ENCODE results near the gene KDM4B. TPM values are rescaled to one million over a fixed set of nuclear protein-coding genes. Genes with fewer than 3 reads are reported as not detected.
A peak's percentile ranks its signal among the peaks of the same experiment; 100 is the strongest.

The KDM4B gene
- total and polyA plus RNA-seq, 10 of the 15 experiments (the other 5 are each of a cell fraction or from before 2014, with no cell fraction given), result 0.47 to 49.6 (median 16.2) TPM

DNA sequence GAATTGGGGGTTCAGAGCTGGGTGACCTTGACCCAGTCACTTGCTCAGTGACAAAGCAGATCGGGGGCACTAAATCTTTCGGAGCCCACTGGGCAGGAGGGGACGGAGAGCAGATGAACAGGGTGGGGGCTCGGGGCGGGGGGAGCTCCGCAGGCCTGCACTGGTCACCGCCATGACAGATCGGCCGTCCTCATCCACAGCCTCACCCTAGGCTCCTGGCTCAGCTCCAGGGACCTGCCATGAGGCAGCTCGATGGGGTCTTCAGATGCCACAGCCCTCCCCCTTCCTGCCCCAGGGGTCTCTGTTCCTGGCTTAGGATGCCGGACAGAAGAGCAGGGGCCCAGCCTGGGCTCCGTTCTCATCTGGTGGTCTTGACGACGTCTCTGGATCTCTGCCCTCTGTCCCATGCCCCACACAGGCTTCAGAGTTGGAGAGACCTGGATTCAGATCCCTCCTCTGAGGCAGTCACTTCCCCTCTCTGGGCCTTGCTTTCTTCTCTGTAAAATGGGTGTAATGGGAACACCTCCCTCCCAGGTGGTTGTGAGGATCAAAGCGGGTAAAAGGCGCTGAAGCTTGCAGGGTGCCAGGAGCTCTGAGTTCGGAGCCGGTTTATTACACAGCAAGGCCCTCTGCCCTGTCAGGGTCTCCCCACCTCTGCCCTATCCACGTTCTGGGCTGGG is 3.0 kb downstream of the KDM4B start:
- peaks cover 12% of the 10 kb centered on the region for H3K4me1 ChIP-seq (ENCODE audit: control insufficient read depth, insufficient read depth, low read length)
- H3K27ac ChIP-seq (ENCODE audit: control insufficient read depth, insufficient read depth), result no peak overlapping the region
- ChIA-PET SMC1A (ENCODE audit: uncharacterized antibody, unreplicated experiment) (interaction anchor here (0.9 to 1.0 kb wide), 3 partner anchors 8 to 980 kb away, joined by 3 to 4 read pairs (median 3); no protein-coding TSS in a partner anchor), CTCF (interaction anchor here (1.1 to 2.6 kb wide), 4 partner anchors 9 to 162 kb away, joined by 3 to 15 read pairs (median 8); no protein-coding TSS in a partner anchor), RAD21 (ENCODE audit: unreplicated experiment) (interaction anchor here (1.2 to 2.1 kb wide), 2 partner anchors 60 to 162 kb away, joined by 5 to 7 read pairs; no protein-coding TSS in a partner anchor), POLR2A (interaction anchor here (0.5 kb wide), 1 partner anchor 1489 kb away, joined by 5 read pairs; no protein-coding TSS in a partner anchor)
- ATAC-seq, result no peak
- peak overlapping the region; percentile 91 for H3K4me2 ChIP-seq (ENCODE audit: control insufficient read depth, insufficient read depth)
- WGBS (ENCODE audit: insufficient coverage, insufficient replicate concordance, low lambda C conversion rate, missing lambda C conversion rate), result 99% methylated on average over 18 of the region's 19 CpGs
- no peaks in the 10 kb centered on the region for H3K27me3 ChIP-seq (replicated peaks in 1 of 2; ENCODE audit: control insufficient read depth in 2 of 2, insufficient read depth in 2 of 2, low read length in 1 of 2)
- FAIRE-seq, result no peak
- in situ Hi-C loops (cut with MboI) (no loop called here), intact Hi-C loops (cut with micrococcal nuclease; ENCODE audit: unreplicated experiment) (loop anchor here (2.0 kb wide), 1 partner anchor 59 kb away; no protein-coding TSS in a partner anchor)
- peaks cover 10% of the 10 kb centered on the region for H4K20me1 ChIP-seq (ENCODE audit: control insufficient read depth, insufficient read depth)
- H2AFZ ChIP-seq (ENCODE audit: control insufficient read depth, low read depth, low read length), result no peak overlapping the region
- H3K4me3 ChIP-seq, result peak overlapping the region; percentile 95
- peaks cover 0 to 2% of the 10 kb centered on the region in 2 experiments; a peak in 1 of 4 replicates for H3K36me3 ChIP-seq (ENCODE audit: control insufficient read depth in 2 of 2, insufficient read depth in 2 of 2, low read length in 1 of 2)
- TF ChIP-seq POU2F2 (IDR thresholded peaks at IDR 0.05; ENCODE audit: borderline replicate concordance, low read depth, low read length), result no peak
- TF ChIP-seq EZH2 (IDR thresholded peaks at IDR 0.05; ENCODE audit: borderline replicate concordance, control insufficient read depth, low read depth, low read length), result no peak
- TF ChIP-seq IRF4 (IDR thresholded peaks at IDR 0.05; ENCODE audit: low read depth, low read length), result no peak
- no peak for TF ChIP-seq FOXM1 (IDR thresholded peaks at IDR 0.05; ENCODE audit: low read depth, low read length)
- TF ChIP-seq CBX5 (IDR thresholded peaks at IDR 0.05; ENCODE audit: low read depth), result no peak
- TF ChIP-seq LARP7 (IDR thresholded peaks at IDR 0.05), result no peak
- TF ChIP-seq NRF1 (conservative IDR thresholded peaks at IDR 0.05; ENCODE audit: low read depth, low read length), result no peak
- no peak for TF ChIP-seq JUNB (IDR thresholded peaks at IDR 0.05)
- TF ChIP-seq ZNF217 (IDR thresholded peaks at IDR 0.05), result no peak
- TF ChIP-seq DPF2 (IDR thresholded peaks at IDR 0.05), result no peak
- TF ChIP-seq RELA (IDR thresholded peaks at IDR 0.05; ENCODE audit: borderline replicate concordance, partially characterized antibody), result no peak
- TF ChIP-seq HDGF (IDR thresholded peaks at IDR 0.05), result no peak
- TF ChIP-seq NFIC (IDR thresholded peaks at IDR 0.05; ENCODE audit: low read depth, low read length), result no peak
- TF ChIP-seq, protein P1, sequence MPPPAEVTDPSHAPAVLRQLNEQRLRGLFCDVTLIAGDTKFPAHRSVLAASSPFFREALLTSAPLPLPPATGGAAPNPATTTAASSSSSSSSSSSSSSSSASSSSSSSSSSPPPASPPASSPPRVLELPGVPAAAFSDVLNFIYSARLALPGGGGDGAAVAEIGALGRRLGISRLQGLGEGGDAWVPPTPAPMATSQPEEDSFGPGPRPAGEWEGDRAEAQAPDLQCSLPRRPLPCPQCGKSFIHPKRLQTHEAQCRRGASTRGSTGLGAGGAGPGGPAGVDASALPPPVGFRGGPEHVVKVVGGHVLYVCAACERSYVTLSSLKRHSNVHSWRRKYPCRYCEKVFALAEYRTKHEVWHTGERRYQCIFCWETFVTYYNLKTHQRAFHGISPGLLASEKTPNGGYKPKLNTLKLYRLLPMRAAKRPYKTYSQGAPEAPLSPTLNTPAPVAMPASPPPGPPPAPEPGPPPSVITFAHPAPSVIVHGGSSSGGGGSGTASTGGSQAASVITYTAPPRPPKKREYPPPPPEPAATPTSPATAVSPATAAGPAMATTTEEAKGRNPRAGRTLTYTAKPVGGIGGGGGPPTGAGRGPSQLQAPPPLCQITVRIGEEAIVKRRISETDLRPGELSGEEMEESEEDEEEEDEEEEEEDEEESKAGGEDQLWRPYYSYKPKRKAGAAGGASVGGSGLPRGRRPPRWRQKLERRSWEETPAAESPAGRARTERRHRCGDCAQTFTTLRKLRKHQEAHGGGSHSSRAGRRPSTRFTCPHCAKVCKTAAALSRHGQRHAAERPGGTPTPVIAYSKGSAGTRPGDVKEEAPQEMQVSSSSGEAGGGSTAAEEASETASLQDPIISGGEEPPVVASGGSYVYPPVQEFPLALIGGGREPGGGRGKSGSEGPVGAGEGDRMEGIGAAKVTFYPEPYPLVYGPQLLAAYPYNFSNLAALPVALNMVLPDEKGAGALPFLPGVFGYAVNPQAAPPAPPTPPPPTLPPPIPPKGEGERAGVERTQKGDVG (CRISPR knock-in tag; IDR thresholded peaks at IDR 0.05), result no peak
- TF ChIP-seq SIX5 (IDR thresholded peaks at IDR 0.05; ENCODE audit: low read depth, low read length, severe bottlenecking), result no peak
- TF ChIP-seq, protein P2, sequence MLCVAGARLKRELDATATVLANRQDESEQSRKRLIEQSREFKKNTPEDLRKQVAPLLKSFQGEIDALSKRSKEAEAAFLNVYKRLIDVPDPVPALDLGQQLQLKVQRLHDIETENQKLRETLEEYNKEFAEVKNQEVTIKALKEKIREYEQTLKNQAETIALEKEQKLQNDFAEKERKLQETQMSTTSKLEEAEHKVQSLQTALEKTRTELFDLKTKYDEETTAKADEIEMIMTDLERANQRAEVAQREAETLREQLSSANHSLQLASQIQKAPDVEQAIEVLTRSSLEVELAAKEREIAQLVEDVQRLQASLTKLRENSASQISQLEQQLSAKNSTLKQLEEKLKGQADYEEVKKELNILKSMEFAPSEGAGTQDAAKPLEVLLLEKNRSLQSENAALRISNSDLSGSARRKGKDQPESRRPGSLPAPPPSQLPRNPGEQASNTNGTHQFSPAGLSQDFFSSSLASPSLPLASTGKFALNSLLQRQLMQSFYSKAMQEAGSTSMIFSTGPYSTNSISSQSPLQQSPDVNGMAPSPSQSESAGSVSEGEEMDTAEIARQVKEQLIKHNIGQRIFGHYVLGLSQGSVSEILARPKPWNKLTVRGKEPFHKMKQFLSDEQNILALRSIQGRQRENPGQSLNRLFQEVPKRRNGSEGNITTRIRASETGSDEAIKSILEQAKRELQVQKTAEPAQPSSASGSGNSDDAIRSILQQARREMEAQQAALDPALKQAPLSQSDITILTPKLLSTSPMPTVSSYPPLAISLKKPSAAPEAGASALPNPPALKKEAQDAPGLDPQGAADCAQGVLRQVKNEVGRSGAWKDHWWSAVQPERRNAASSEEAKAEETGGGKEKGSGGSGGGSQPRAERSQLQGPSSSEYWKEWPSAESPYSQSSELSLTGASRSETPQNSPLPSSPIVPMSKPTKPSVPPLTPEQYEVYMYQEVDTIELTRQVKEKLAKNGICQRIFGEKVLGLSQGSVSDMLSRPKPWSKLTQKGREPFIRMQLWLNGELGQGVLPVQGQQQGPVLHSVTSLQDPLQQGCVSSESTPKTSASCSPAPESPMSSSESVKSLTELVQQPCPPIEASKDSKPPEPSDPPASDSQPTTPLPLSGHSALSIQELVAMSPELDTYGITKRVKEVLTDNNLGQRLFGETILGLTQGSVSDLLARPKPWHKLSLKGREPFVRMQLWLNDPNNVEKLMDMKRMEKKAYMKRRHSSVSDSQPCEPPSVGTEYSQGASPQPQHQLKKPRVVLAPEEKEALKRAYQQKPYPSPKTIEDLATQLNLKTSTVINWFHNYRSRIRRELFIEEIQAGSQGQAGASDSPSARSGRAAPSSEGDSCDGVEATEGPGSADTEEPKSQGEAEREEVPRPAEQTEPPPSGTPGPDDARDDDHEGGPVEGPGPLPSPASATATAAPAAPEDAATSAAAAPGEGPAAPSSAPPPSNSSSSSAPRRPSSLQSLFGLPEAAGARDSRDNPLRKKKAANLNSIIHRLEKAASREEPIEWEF (IDR thresholded peaks at IDR 0.05; ENCODE audit: insufficient replicate concordance, low read depth, low read length), result no peak
- DNase-seq (ENCODE audit: low read depth, low spot score), result no peak
- no TSS peak for BruUV-seq (replicated peaks)
- H3K79me2 ChIP-seq (ENCODE audit: control insufficient read depth, insufficient read depth, low read length), result peaks cover 63% of the 10 kb centered on the region
- peak overlapping the region; percentile 18; the same call in 1 of the 2 replicates for H3K9ac ChIP-seq (ENCODE audit: control insufficient read depth, insufficient read depth, low read length)
- no peaks in the 10 kb centered on the region for H3K9me3 ChIP-seq (replicated peaks; ENCODE audit: control insufficient read depth, insufficient read depth, low read length)

All from GM12878 (cell line).